H1 (cell line): ENCODE results near the gene NECTIN1. TPM values are rescaled to one million over a fixed set of nuclear protein-coding genes. Genes with fewer than 3 reads are reported as not detected.

Source experiments
- CTCF ChIA-PET: fragments of 300-600 bp; sonication (Branson Sonifier 250); formaldehyde crosslinking; loops from one replicate; lab custom pipeline; 2021; ENCODE audit not compliant: partially characterized antibody; lab: Charles Lee
- POLR2A ChIA-PET: fragments of 300-600 bp; sonication (Branson Sonifier 250); formaldehyde crosslinking; loops from one replicate; lab custom pipeline; 2021; ENCODE audit warnings: inconsistent platforms; ENCODE audit not compliant: partially characterized antibody; lab: Charles Lee
- DNase-seq, 2 experiments: peaks; one replicate each; pipeline versions ENCODE4 v3.0.0 to v3.0.0-alpha.2; 2010 to 2022; ENCODE audit warnings: low spot score in 2 of 2, low read depth in 1 of 2, mixed read lengths in 1 of 2
- FAIRE-seq: peaks from 2 replicates; lab custom pipeline; 2011; peaks lifted over from hg19 to GRCh38; lab: Jason Lieb, UNC
- H2AFZ ChIP-seq: 2 replicates; pipeline ENCODE4 v1.8.1; 2012; ENCODE audit warnings: low read length, inconsistent platforms
- H2AK5ac ChIP-seq: 2 replicates; pipeline ENCODE4 v1.6.1; 2013; ENCODE audit warnings: low read depth, low read length
- H2BK120ac ChIP-seq: replicated peaks from 2 replicates; pipeline ENCODE3; 2013; ENCODE audit warnings: low read depth, low read length, inconsistent platforms
- H2BK12ac ChIP-seq: 2 replicates; pipeline ENCODE4 v1.6.1; 2013; ENCODE audit warnings: low read depth, low read length
- H2BK15ac ChIP-seq: 2 replicates; pipeline ENCODE4 v1.6.1; 2013; ENCODE audit warnings: low read length
- H2BK20ac ChIP-seq: 2 replicates; pipeline ENCODE4 v1.6.1; 2013; ENCODE audit warnings: low read length
- H2BK5ac ChIP-seq: 2 replicates; pipeline ENCODE4 v1.6.1; 2013; ENCODE audit warnings: low read depth, low read length
- H3K14ac ChIP-seq: 2 replicates; pipeline ENCODE4 v1.6.1; 2013; ENCODE audit warnings: inconsistent platforms; ENCODE audit not compliant: insufficient read length
- H3K18ac ChIP-seq: 2 replicates; pipeline ENCODE4 v1.6.1; 2013; ENCODE audit warnings: low read length; ENCODE audit errors: extremely low read depth
- H3K23ac ChIP-seq: 2 replicates; pipeline ENCODE4 v1.6.1; 2013; ENCODE audit warnings: inconsistent platforms; ENCODE audit not compliant: insufficient read length
- H3K23me2 ChIP-seq: 2 replicates; pipeline ENCODE4 v1.6.1; 2013; ENCODE audit warnings: low read depth, low read length
- H3K27ac ChIP-seq: 2 replicates; pipeline ENCODE4 v1.6.1; 2011; ENCODE audit warnings: low read depth, low read length, inconsistent platforms
- H3K27me3 ChIP-seq, 4 experiments: replicated peaks in 1 of 4; 1 replicate in 1 of 4; 2 replicates in 3 of 4; pipeline versions ENCODE4 v1.6.1 to v1.8.1; 2011 to 2013; ENCODE audit warnings: low read length in 3 of 4, mild to moderate bottlenecking in 3 of 4, inconsistent platforms in 2 of 4, mixed read lengths in 2 of 4, moderate library complexity in 1 of 4; ENCODE audit not compliant: control insufficient read depth in 3 of 4, insufficient read depth in 3 of 4; ENCODE audit errors: extremely low read depth in 1 of 4
- H3K36me3 ChIP-seq, 4 experiments: 2 replicates each; pipeline versions ENCODE4 v1.6.1 to v1.8.1; 2011 to 2013; ENCODE audit warnings: mild to moderate bottlenecking in 4 of 4, low read length in 3 of 4, moderate library complexity in 2 of 4, control low read depth in 1 of 4, inconsistent platforms in 1 of 4; ENCODE audit not compliant: insufficient read depth in 4 of 4, control insufficient read depth in 2 of 4
- H3K4ac ChIP-seq: replicated peaks from 2 replicates; pipeline ENCODE3; 2013; ENCODE audit warnings: low read length, low read depth, mixed read lengths, inconsistent platforms; ENCODE audit not compliant: insufficient read length
- H3K4me1 ChIP-seq, 4 experiments: replicated peaks in 1 of 4; 1 replicate in 1 of 4; 2 replicates in 3 of 4; pipeline versions ENCODE4 v1.6.1 to v1.8.1; 2011 to 2013; ENCODE audit warnings: low read length in 3 of 4, inconsistent platforms in 2 of 4, mixed read lengths in 1 of 4; ENCODE audit not compliant: insufficient read depth in 4 of 4, control insufficient read depth in 3 of 4
- H3K4me2 ChIP-seq, 2 experiments: 2 replicates each; pipeline versions ENCODE4 v1.6.1 to v1.8.1; 2011 to 2013; ENCODE audit warnings: low read depth in 2 of 2, low read length in 2 of 2, control low read depth in 1 of 2, inconsistent platforms in 1 of 2, mild to moderate bottlenecking in 1 of 2; ENCODE audit not compliant: insufficient read depth in 1 of 2
- H3K4me3 ChIP-seq, 4 experiments: fragments of 200-600, 300-600 bp in 1 of 4; sonication (generic), shearing (Covaris generic), sonication (Bioruptor Twin) in 1 of 4; 2 replicates each; pipeline versions ENCODE4 v1.5.1 to v1.8.1; 2011 to 2016; ENCODE audit warnings: low read length in 4 of 4, low read depth in 3 of 4, control low read depth in 2 of 4, inconsistent platforms in 2 of 4, mild to moderate bottlenecking in 2 of 4, mixed read lengths in 1 of 4, moderate library complexity in 1 of 4; ENCODE audit not compliant: insufficient read depth in 2 of 4; ENCODE audit errors: extremely low read depth in 1 of 4
- H3K56ac ChIP-seq: replicated peaks from 2 replicates; pipeline ENCODE3; 2013; ENCODE audit warnings: low read depth, mild to moderate bottlenecking, mixed read lengths, low read length, inconsistent platforms; ENCODE audit not compliant: insufficient read length
- H3K79me1 ChIP-seq: 2 replicates; pipeline ENCODE4 v1.6.1; 2013; ENCODE audit warnings: low read depth, low read length, control low read depth
- H3K79me2 ChIP-seq, 2 experiments: 2 replicates each; pipeline versions ENCODE4 v1.6.1 to v1.8.1; 2012 to 2013; ENCODE audit warnings: low read length in 2 of 2, mild to moderate bottlenecking in 2 of 2, inconsistent platforms in 1 of 2; ENCODE audit not compliant: insufficient read depth in 2 of 2, control insufficient read depth in 1 of 2
- H3K9ac ChIP-seq, 4 experiments: replicated peaks in 1 of 4; 1 replicate in 1 of 4; 2 replicates in 3 of 4; pipeline versions ENCODE4 v1.6.1 to v1.8.1; 2011 to 2013; ENCODE audit warnings: low read depth in 3 of 4, low read length in 3 of 4, control low read depth in 2 of 4, mild to moderate bottlenecking in 2 of 4, moderate library complexity in 2 of 4, inconsistent platforms in 1 of 4; ENCODE audit errors: extremely low read depth in 1 of 4
- H3K9me3 ChIP-seq, 2 experiments: 2 replicates each; pipeline versions ENCODE4 v1.6.1 to v1.8.1; 2012 to 2013; ENCODE audit warnings: mild to moderate bottlenecking in 2 of 2, moderate library complexity in 2 of 2, control low read depth in 1 of 2, inconsistent platforms in 1 of 2, low read depth in 1 of 2, low read length in 1 of 2, mixed read lengths in 1 of 2; ENCODE audit not compliant: insufficient read depth in 2 of 2
- H4K20me1 ChIP-seq, 2 experiments: replicated peaks in 1 of 2; 2 replicates each; pipeline versions ENCODE3 to v1.8.1; 2011 to 2013; ENCODE audit warnings: inconsistent platforms in 2 of 2, low read length in 2 of 2, mild to moderate bottlenecking in 1 of 2; ENCODE audit not compliant: insufficient read depth in 2 of 2, control insufficient read depth in 1 of 2
- H4K5ac ChIP-seq: 2 replicates; pipeline ENCODE4 v1.6.1; 2013; ENCODE audit warnings: low read length, low read depth, mixed read lengths, inconsistent platforms; ENCODE audit not compliant: insufficient read length
- H4K8ac ChIP-seq: 2 replicates; pipeline ENCODE4 v1.8.0; 2013; ENCODE audit warnings: mild to moderate bottlenecking, moderate library complexity, low read length, inconsistent platforms; ENCODE audit not compliant: insufficient read depth; ENCODE audit errors: extremely low read depth
- H4K91ac ChIP-seq: replicated peaks from 2 replicates; pipeline ENCODE3; 2013; ENCODE audit warnings: low read length, mixed read lengths, inconsistent platforms; ENCODE audit not compliant: insufficient read length
- KDM1A ChIP-seq: fragments of 200-600, 300-600 bp; sonication (generic); IDR thresholded peaks from 2 replicates; pipeline ENCODE4 v1.7.1; 2016; ENCODE audit warnings: mild to moderate bottlenecking, low read length, borderline replicate concordance
- RBBP5 ChIP-seq: IDR thresholded peaks from 2 replicates; pipeline ENCODE4 v1.7.1; 2012; ENCODE audit warnings: low read depth, mild to moderate bottlenecking, inconsistent platforms, low read length, moderate library complexity, borderline replicate concordance
- WGBS, 2 experiments: shearing (Covaris generic) in 1 of 2; methylation state at CpG; one replicate each; pipeline versions ENCODE4 v1.1.6 to v1.1.7; 2013 to 2015; ENCODE audit warnings: low lambda C conversion rate in 2 of 2, mixed read lengths in 2 of 2, inconsistent platforms in 1 of 2, low coverage in 1 of 2, missing lambda C conversion rate in 1 of 2; ENCODE audit not compliant: insufficient replicate concordance in 2 of 2, insufficient coverage in 1 of 2, insufficient read length in 1 of 2; ENCODE audit errors: extremely low coverage in 1 of 2, missing lambda C conversion rate in 1 of 2; 5-methylcytosine and 5-hydroxymethylcytosine counted together
- polyA plus RNA-seq, 7 experiments: library from polyadenylated mRNA; depleted of rRNA in 3 of 7; stranded (reverse) in 5 of 7; unstranded in 2 of 7; fragments of >200 nt in 5 of 7; fragments of 200-250 nt in 2 of 7; gene quantifications; 1 replicate in 5 of 7; 2 replicates in 1 of 7; 4 replicates in 1 of 7; pipeline versions ENCODE4 v1.2.1 to v1.2.3, GENCODE V29; 2011 to 2013; ENCODE audit warnings: missing spikeins in 2 of 7, mixed read lengths in 2 of 7
- total RNA-seq: library from RNA; stranded (reverse); fragmentation: NEBNext Ultra II Directional; extraction: Animal tissue kit (Norgen Biotek cat#: 25700); gene quantifications from 2 replicates; pipeline ENCODE4 v1.2.1, GENCODE V29; 2021

Gene NECTIN1
- total and polyA plus RNA-seq, 2 of the 8 experiments (the other 6 are each of a cell fraction or from before 2014, with no cell fraction given): 43.2 to 97.7 TPM

- Histone ChIP-seq H3K56ac (no peak overlapping the region), H2BK120ac (no peak overlapping the region), H4K5ac (no peak overlapping the region), H2BK5ac (no peak overlapping the region), H3K79me1 (peaks cover 49% of the 10 kb centered on the region), H2AK5ac (no peak overlapping the region), H2BK12ac (no peak overlapping the region), H3K4ac (no peak overlapping the region), H4K20me1 (peaks cover 65 to 75% of the 10 kb centered on the region in 2 experiments), H3K23me2 (no peaks in the 10 kb centered on the region), H3K4me2 (no peak overlapping the region), H3K23ac (no peak overlapping the region), H2BK15ac (no peak overlapping the region), H3K27me3 (no peaks in the 10 kb centered on the region), H2BK20ac (no peak overlapping the region), H3K4me1 (peaks cover 0 to 17% (median 9%) of the 10 kb centered on the region in 4 experiments; a peak in 5 of 7 replicates), H3K4me3 (no peak overlapping the region), H3K36me3 (no peaks in the 10 kb centered on the region; a peak in 1 of 8 replicates), H3K27ac (no peak overlapping the region), H3K9me3 (no peaks in the 10 kb centered on the region), H3K14ac (no peak overlapping the region), H4K8ac (no peak overlapping the region), H2AFZ (no peak overlapping the region), H3K18ac (no peak overlapping the region), H4K91ac (no peak overlapping the region), H3K9ac (no peak overlapping the region), H3K79me2 (peaks cover 2 to 89% of the 10 kb centered on the region in 2 experiments; a peak in 3 of 4 replicates)
- ChIA-PET CTCF (interaction anchor here (0.6 to 14.0 kb wide), 14 partner anchors 10 to 466 kb away, joined by 3 to 171 read pairs (median 4); partner anchors contain the start of gene NECTIN1), POLR2A (no interaction called here)
- TF ChIP-seq RBBP5 (no peak), KDM1A (peak; percentile 65; the same call in 1 of the 2 replicates)
- DNase-seq (no peak), FAIRE-seq (no peak)
- 90% methylated on average over 9 of the region's 9 CpGs; no CpG with 5 or more reads in 1 of the 2 experiments for WGBS, 2 experiments
These were observed 23.6 kb downstream of the NECTIN1 start for GRCh38 chr11:119705362-119705761.
